Measurements from ENCODE around the gene CD1E. TPM values are rescaled to one million over a fixed set of nuclear protein-coding genes. Genes with fewer than 3 reads are reported as not detected.
"Not testable (repeated sequence)": the region's sequence is repeated elsewhere in the genome, so short reads cannot be mapped to it uniquely, and the experiment has no call there.

The CD1E gene
- total RNA-seq, 1 experiment from 2014 or later, result not detected

DNA sequence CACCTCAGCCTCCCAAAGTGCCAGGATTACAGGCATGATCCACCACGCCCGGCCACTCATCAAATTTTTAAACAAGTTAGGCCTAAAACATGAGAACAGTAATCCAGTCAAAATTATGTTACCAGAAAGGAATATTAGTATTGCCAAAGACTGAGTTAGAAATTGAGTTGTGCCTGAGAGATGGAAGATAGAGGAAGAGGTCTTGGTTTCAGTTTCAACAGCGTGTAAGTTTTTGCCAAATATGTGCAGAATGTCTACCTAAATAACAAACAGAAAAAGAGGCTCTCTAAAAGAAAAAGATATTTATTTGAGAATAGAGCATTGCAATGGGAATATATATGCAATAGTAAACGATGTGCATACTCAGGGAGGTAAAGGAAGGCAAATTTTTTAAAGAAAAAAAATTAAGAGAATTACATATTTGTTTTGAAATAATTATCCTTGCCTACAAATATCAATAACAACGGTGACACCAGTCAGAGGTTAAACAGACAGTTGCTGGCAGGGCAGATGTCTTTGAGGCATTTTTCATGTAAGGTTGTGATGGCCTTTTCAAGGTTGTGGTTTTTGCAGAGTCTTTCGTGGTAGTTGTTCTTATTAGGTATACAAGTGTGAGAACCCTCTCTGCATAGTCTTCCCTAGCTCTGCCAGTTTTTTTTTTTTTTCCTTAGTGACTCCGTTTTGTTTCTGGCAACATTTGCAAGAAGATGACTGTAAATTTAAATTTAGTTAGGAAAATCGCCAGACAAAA lies 20.1 kb upstream of the CD1E start:
- no peaks in the 10 kb centered on the region for H3K36me3 Mint-ChIP-seq (ENCODE audit: insufficient read depth, unreplicated experiment)
- H3K4me3 Mint-ChIP-seq (ENCODE audit: unreplicated experiment), result no peak overlapping the region
- H3K9me3 Mint-ChIP-seq (ENCODE audit: unreplicated experiment), result no peaks in the 10 kb centered on the region
- no TSS peak for BruUV-seq (replicated peaks)
- no peak for DNase-seq (ENCODE audit: unreplicated experiment)
- ChIA-PET POLR2A (no interaction called here), CTCF (interaction anchor here (0.6 to 1.0 kb wide), 4 partner anchors 16 to 1751 kb away, joined by 3 to 6 read pairs (median 3); no protein-coding TSS in a partner anchor)
- H3K4me1 Mint-ChIP-seq (ENCODE audit: insufficient read depth, unreplicated experiment), result no peaks in the 10 kb centered on the region
- no peak for TF ChIP-seq CTCF (IDR thresholded peaks at IDR 0.05; ENCODE audit: unreplicated experiment)
- intact Hi-C loops (cut with micrococcal nuclease), result no loop called here
- H3K27ac Mint-ChIP-seq (ENCODE audit: low read depth, unreplicated experiment), result no peak overlapping the region
- H3K27me3 Mint-ChIP-seq (ENCODE audit: insufficient read depth, unreplicated experiment), result peaks cover 14% of the 10 kb centered on the region

DNA sequence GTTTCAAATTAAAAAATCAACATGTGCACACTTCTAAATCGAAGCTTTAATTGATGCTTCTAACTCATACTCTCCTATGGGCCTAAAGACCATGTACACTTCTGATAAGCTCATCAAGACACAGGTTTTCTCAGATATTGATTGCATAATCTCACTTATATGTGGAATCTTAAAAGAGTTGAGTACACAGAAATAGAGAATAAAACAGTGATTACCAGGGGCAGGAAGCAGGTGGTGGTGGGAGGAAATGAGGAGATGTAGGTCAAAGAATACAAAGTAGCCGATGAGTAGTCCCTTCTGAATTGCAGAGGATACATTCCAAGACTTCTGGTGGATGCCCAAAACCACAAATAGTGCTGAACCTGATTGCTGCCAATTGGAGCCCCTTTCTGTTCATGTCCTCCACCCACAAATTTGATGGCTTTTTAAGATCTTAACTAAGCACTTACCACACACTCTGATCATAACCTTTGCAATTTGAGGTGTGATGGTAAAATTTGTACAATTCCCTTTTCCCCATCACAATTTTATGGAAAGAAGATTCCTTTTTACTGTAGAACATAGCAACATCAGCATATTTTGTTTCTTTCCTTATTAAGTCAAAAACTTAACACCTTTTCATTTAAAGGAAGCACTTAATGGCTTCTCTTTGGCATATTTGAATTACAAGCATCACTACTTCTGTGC lies 19.0 kb upstream of the CD1E start:
- peaks cover 23% of the 10 kb centered on the region for H3K27me3 Mint-ChIP-seq (ENCODE audit: insufficient read depth, unreplicated experiment)
- no peaks in the 10 kb centered on the region for H3K9me3 Mint-ChIP-seq (ENCODE audit: unreplicated experiment)
- DNase-seq (ENCODE audit: unreplicated experiment), result no peak
- H3K4me1 Mint-ChIP-seq (ENCODE audit: insufficient read depth, unreplicated experiment), result no peaks in the 10 kb centered on the region
- TF ChIP-seq CTCF (IDR thresholded peaks at IDR 0.05; ENCODE audit: unreplicated experiment), result no peak
- intact Hi-C loops (cut with micrococcal nuclease), result no loop called here
- H3K36me3 Mint-ChIP-seq (ENCODE audit: insufficient read depth, unreplicated experiment), result no peaks in the 10 kb centered on the region
- ChIA-PET POLR2A (no interaction called here), CTCF (interaction anchor here (0.6 kb wide), 1 partner anchor 692 kb away, joined by 3 read pairs; no protein-coding TSS in a partner anchor)
- no TSS peak for BruUV-seq (replicated peaks)
- H3K27ac Mint-ChIP-seq (ENCODE audit: low read depth, unreplicated experiment), result no peak overlapping the region
- no peak overlapping the region for H3K4me3 Mint-ChIP-seq (ENCODE audit: unreplicated experiment)

GRCh38 chr1:158335213-158335532 lies 18.5 kb upstream of the CD1E start:
- POLR2A ChIA-PET, result no interaction called here

GRCh38 chr1:158336413-158336812 lies 17.3 kb upstream of the CD1E start:
- H3K4me1 Mint-ChIP-seq (ENCODE audit: insufficient read depth, unreplicated experiment); H3K9me3 Mint-ChIP-seq (ENCODE audit: unreplicated experiment); H3K27ac Mint-ChIP-seq (ENCODE audit: low read depth, unreplicated experiment); intact Hi-C loops (cut with micrococcal nuclease); POLR2A ChIA-PET; DNase-seq (ENCODE audit: unreplicated experiment); H3K36me3 Mint-ChIP-seq (ENCODE audit: insufficient read depth, unreplicated experiment); H3K4me3 Mint-ChIP-seq (ENCODE audit: unreplicated experiment); BruUV-seq (replicated peaks): not testable (repeated sequence)
- CTCF ChIA-PET, result interaction anchor here (0.9 to 1.3 kb wide), 2 partner anchors 8 to 735 kb away, joined by 3 read pairs; no protein-coding TSS in a partner anchor
- H3K27me3 Mint-ChIP-seq (ENCODE audit: insufficient read depth, unreplicated experiment), result peaks cover 23% of the 10 kb centered on the region

More at GRCh38 chr1:158335213-158335532, 18.5 kb upstream of the CD1E start:
- Mint-ChIP-seq H3K27ac (ENCODE audit: low read depth, unreplicated experiment) (no peak overlapping the region), H3K36me3 (ENCODE audit: insufficient read depth, unreplicated experiment) (no peaks in the 10 kb centered on the region), H3K4me1 (ENCODE audit: insufficient read depth, unreplicated experiment) (no peaks in the 10 kb centered on the region), H3K27me3 (ENCODE audit: insufficient read depth, unreplicated experiment) (peaks cover 23% of the 10 kb centered on the region), H3K4me3 (ENCODE audit: unreplicated experiment) (no peak overlapping the region), H3K9me3 (ENCODE audit: unreplicated experiment) (no peaks in the 10 kb centered on the region)
- CTCF ChIA-PET, result no interaction called here
- intact Hi-C loops (cut with micrococcal nuclease), result no loop called here
- no peak for TF ChIP-seq CTCF (IDR thresholded peaks at IDR 0.05; ENCODE audit: unreplicated experiment)
- no peak for DNase-seq (ENCODE audit: unreplicated experiment)
- no TSS peak for BruUV-seq (replicated peaks)

DNA sequence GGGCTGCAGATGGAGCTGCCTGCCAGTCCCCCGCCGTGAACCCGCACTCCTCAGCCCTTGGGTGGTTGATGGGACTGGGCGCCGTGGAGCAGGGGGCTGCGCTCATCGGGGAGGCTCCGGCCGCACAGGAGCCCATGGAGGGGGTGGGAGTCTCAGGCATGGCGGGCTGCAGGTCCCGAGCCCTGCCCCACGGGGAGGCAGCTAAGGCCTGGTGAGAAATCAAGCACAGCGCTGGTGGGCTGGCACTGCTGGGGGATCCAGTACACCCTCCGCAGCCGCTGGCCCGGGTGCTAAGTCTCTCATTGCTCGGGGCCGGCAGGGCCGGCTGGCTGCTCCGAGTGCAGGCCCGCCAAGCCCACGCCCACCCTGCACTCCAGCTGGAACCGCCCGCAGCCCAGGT lies 4.7 kb upstream of the CD1E start:
- H3K27ac Mint-ChIP-seq (ENCODE audit: low read depth, unreplicated experiment); POLR2A ChIA-PET; BruUV-seq (replicated peaks); H3K36me3 Mint-ChIP-seq (ENCODE audit: insufficient read depth, unreplicated experiment); DNase-seq (ENCODE audit: unreplicated experiment); H3K4me1 Mint-ChIP-seq (ENCODE audit: insufficient read depth, unreplicated experiment); H3K9me3 Mint-ChIP-seq (ENCODE audit: unreplicated experiment); H3K4me3 Mint-ChIP-seq (ENCODE audit: unreplicated experiment); intact Hi-C loops (cut with micrococcal nuclease): not testable (repeated sequence)
- H3K27me3 Mint-ChIP-seq (ENCODE audit: insufficient read depth, unreplicated experiment), result peaks cover 18% of the 10 kb centered on the region
- CTCF ChIA-PET, result interaction anchor here (1.2 kb wide), 1 partner anchor 145 kb away, joined by 5 read pairs; no protein-coding TSS in a partner anchor
